K562 (cell line): ENCODE results near the gene CAMSAP3. TPM values are rescaled to one million over a fixed set of nuclear protein-coding genes. Genes with fewer than 3 reads are reported as not detected.

Source experiments
- GTF3C2 ChIP-seq: IDR thresholded peaks from 3 replicates; pipeline ENCODE4 v1.6.1; 2011; ENCODE audit warnings: borderline replicate concordance, mild to moderate bottlenecking, moderate library complexity; ENCODE audit not compliant: insufficient read length; ENCODE audit errors: extremely low read depth
- NFE2 ChIP-seq: IDR thresholded peaks from 2 replicates; pipeline ENCODE4 v1.6.1; 2014; ENCODE audit warnings: antibody characterized with exemption, low read depth
- RAD51 ChIP-seq: fragments of 450-650 bp; IDR thresholded peaks from 2 replicates; pipeline ENCODE4 v1.7.1; 2016; ENCODE audit warnings: low read depth, mild to moderate bottlenecking, borderline replicate concordance
- USF1 ChIP-seq: sonication (generic); formaldehyde crosslinking; IDR thresholded peaks from 2 replicates; pipeline ENCODE4 v1.9.0; 2022; ENCODE audit warnings: mild to moderate bottlenecking, missing genetic modification reagents
- ZNF133 ChIP-seq: fragments of 250-450 bp; sonication (Bioruptor Pico); IDR thresholded peaks from 2 replicates; pipeline ENCODE4 v1.4.0; 2020; ENCODE audit warnings: mild to moderate bottlenecking
- ZNF232 ChIP-seq: sonication (generic); formaldehyde crosslinking; IDR thresholded peaks from 2 replicates; pipeline ENCODE4 v1.8.0; 2022; ENCODE audit warnings: mild to moderate bottlenecking, missing genetic modification reagents
- polyA plus RNA-seq, 8 experiments: library from polyadenylated mRNA; depleted of rRNA in 4 of 8; stranded (reverse) in 5 of 8; unstranded in 3 of 8; fragments of >200 nt; fragmentation: Nextera tagmentation in 2 of 8; fragmentation: Illumina TruSeq in 1 of 8; extraction: Ambion mirVana in 2 of 8; extraction: Trizol in 1 of 8; gene quantifications; 2 replicates each; pipeline versions ENCODE4 v1.2.1 to v1.2.3, GENCODE V29; 2011 to 2014; ENCODE audit warnings: inconsistent platforms in 1 of 8, missing spikeins in 1 of 8
- total RNA-seq, 7 experiments: library from RNA; depleted of rRNA in 6 of 7; stranded (reverse); fragments of >200 nt in 6 of 7; fragmentation: Illumina TruSeq in 2 of 7; extraction: Trizol in 2 of 7; gene quantifications; 2 replicates each; pipeline versions ENCODE4 v1.2.1 to v1.2.3, GENCODE V29; 2011 to 2021; ENCODE audit warnings: low replicate concordance in 1 of 7
- TF ChIP-seq, protein P1 (sequence below), 2 experiments: IDR thresholded peaks; 2 replicates each; pipeline ENCODE4 v1.6.1; 2011; ENCODE audit warnings: borderline replicate concordance in 1 of 2, control low read depth in 1 of 2, low read depth in 1 of 2, low read length in 1 of 2, mild to moderate bottlenecking in 1 of 2, mixed read lengths in 1 of 2, moderate library complexity in 1 of 2; ENCODE audit not compliant: insufficient read depth in 1 of 2, insufficient read length in 1 of 2, poor library complexity in 1 of 2, severe bottlenecking in 1 of 2; ENCODE audit errors: extremely low read depth in 1 of 2
- TF ChIP-seq, protein P2 (sequence below): sonication (generic); formaldehyde crosslinking; IDR thresholded peaks from 2 replicates; pipeline ENCODE4 v1.5.0; 2020; ENCODE audit warnings: missing genetic modification reagents
- TF ChIP-seq, protein P3 (sequence below): fragments of 250-450 bp; sonication (Bioruptor Pico); IDR thresholded peaks from 2 replicates; pipeline ENCODE4 v1.8.0; 2021; ENCODE audit warnings: moderate library complexity, mild to moderate bottlenecking, inconsistent platforms

CAMSAP3 gene
- total and polyA plus RNA-seq, 9 of the 15 experiments (the other 6 are each of a cell fraction or from before 2014, with no cell fraction given), result 0.01 to 0.89 (median 0.22) TPM; not detected in 1

- TF ChIP-seq GTF3C2, result no peak
- TF ChIP-seq ZNF232 (CRISPR knock-in tag), result no peak
- TF ChIP-seq ZNF133, result no peak
- TF ChIP-seq, protein P1, sequence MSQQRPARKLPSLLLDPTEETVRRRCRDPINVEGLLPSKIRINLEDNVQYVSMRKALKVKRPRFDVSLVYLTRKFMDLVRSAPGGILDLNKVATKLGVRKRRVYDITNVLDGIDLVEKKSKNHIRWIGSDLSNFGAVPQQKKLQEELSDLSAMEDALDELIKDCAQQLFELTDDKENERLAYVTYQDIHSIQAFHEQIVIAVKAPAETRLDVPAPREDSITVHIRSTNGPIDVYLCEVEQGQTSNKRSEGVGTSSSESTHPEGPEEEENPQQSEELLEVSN (IDR thresholded peaks at IDR 0.05; ENCODE audit: borderline replicate concordance in 1 of 2, extremely low read depth in 1 of 2, insufficient read depth in 1 of 2, insufficient read length in 1 of 2, low read depth in 1 of 2, low read length in 1 of 2, poor library complexity in 1 of 2, severe bottlenecking in 1 of 2), result peak in 1 of 2 experiments; percentile 20
- peak; percentile 77 for TF ChIP-seq USF1 (CRISPR knock-in tag)
- TF ChIP-seq, protein P2, sequence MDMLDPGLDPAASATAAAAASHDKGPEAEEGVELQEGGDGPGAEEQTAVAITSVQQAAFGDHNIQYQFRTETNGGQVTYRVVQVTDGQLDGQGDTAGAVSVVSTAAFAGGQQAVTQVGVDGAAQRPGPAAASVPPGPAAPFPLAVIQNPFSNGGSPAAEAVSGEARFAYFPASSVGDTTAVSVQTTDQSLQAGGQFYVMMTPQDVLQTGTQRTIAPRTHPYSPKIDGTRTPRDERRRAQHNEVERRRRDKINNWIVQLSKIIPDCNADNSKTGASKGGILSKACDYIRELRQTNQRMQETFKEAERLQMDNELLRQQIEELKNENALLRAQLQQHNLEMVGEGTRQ (CRISPR knock-in tag), result peak; percentile 81
- 0 out of 2 replicates have a peak, but pooled peaks have one; percentile 32 for TF ChIP-seq NFE2
- peak; percentile 78 for TF ChIP-seq RAD51
- TF ChIP-seq, protein P3, sequence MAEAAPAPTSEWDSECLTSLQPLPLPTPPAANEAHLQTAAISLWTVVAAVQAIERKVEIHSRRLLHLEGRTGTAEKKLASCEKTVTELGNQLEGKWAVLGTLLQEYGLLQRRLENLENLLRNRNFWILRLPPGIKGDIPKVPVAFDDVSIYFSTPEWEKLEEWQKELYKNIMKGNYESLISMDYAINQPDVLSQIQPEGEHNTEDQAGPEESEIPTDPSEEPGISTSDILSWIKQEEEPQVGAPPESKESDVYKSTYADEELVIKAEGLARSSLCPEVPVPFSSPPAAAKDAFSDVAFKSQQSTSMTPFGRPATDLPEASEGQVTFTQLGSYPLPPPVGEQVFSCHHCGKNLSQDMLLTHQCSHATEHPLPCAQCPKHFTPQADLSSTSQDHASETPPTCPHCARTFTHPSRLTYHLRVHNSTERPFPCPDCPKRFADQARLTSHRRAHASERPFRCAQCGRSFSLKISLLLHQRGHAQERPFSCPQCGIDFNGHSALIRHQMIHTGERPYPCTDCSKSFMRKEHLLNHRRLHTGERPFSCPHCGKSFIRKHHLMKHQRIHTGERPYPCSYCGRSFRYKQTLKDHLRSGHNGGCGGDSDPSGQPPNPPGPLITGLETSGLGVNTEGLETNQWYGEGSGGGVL (CRISPR knock-in tag), result no peak
Measured at GRCh38 chr19:7575434-7576040, 20.1 kb upstream of the CAMSAP3 start (continued).
